Measurements from ENCODE around the gene NPIPA5. TPM values are rescaled to one million over a fixed set of nuclear protein-coding genes. Genes with fewer than 3 reads are reported as not detected.
A peak's percentile ranks its signal among the peaks of the same experiment; 100 is the strongest.

The NPIPA5 gene
- total and polyA plus RNA-seq, 2 of the 13 experiments (the other 11 are each of a cell fraction or from before 2014, with no cell fraction given): 9.7 to 21.5 TPM

DNA sequence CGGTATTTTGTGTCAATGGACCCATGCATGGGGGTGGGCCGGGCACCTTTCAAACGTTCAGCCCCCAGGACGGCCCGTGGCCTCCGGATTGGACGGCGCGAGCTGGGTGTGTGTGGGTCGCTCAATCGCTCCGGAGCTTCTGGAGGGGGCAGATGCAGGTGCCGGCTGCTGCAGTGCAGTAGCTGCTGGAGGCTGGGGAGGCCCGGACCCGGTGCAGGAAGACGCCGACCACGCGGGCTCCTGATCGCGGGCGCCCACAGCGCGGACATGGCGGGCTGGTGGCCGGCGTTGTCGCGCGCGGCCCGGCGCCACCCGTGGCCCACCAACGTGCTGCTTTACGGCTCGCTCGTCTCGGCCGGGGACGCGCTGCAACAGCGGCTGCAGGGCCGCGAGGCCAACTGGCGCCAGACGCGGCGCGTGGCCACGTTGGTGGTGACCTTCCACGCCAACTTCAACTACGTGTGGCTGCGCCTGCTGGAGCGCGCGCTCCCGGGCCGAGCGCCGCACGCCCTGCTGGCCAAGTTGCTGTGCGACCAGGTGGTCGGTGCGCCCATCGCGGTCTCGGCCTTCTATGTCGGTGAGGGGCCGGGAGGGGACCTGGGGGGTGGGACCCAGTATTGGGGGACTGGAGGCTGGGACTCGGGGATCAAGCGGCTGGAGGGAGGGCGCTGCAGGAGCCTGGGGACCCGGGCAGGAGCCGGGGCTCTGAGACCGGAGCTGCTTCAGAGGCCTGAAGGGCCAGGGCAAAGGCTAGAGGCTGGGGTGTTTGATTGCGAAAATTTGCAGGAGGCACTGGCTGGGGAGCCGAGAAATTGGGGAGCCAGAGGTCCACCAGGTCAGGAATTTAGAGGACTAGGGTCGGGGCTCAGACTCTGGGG, 17.8 kb upstream of the NPIPA5 start, which contains the start of gene MPV17L (continued):
- TF ChIP-seq, protein P1, sequence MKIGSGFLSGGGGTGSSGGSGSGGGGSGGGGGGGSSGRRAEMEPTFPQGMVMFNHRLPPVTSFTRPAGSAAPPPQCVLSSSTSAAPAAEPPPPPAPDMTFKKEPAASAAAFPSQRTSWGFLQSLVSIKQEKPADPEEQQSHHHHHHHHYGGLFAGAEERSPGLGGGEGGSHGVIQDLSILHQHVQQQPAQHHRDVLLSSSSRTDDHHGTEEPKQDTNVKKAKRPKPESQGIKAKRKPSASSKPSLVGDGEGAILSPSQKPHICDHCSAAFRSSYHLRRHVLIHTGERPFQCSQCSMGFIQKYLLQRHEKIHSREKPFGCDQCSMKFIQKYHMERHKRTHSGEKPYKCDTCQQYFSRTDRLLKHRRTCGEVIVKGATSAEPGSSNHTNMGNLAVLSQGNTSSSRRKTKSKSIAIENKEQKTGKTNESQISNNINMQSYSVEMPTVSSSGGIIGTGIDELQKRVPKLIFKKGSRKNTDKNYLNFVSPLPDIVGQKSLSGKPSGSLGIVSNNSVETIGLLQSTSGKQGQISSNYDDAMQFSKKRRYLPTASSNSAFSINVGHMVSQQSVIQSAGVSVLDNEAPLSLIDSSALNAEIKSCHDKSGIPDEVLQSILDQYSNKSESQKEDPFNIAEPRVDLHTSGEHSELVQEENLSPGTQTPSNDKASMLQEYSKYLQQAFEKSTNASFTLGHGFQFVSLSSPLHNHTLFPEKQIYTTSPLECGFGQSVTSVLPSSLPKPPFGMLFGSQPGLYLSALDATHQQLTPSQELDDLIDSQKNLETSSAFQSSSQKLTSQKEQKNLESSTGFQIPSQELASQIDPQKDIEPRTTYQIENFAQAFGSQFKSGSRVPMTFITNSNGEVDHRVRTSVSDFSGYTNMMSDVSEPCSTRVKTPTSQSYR (CRISPR knock-in tag; IDR thresholded peaks at IDR 0.05; ENCODE audit: borderline replicate concordance): 0 out of 2 replicates have a peak, but pooled peaks have one; percentile 9
- peak; percentile 42 for TF ChIP-seq SRSF1 (optimal IDR thresholded peaks at IDR 0.05; ENCODE audit: low read depth, low read length)
- TF ChIP-seq, protein P2, sequence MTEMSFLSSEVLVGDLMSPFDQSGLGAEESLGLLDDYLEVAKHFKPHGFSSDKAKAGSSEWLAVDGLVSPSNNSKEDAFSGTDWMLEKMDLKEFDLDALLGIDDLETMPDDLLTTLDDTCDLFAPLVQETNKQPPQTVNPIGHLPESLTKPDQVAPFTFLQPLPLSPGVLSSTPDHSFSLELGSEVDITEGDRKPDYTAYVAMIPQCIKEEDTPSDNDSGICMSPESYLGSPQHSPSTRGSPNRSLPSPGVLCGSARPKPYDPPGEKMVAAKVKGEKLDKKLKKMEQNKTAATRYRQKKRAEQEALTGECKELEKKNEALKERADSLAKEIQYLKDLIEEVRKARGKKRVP (CRISPR knock-in tag; IDR thresholded peaks at IDR 0.05): 0 out of 4 replicates have a peak, but pooled peaks of 1 of the 2 experiments have one; percentile 5
- TF ChIP-seq, protein P3, sequence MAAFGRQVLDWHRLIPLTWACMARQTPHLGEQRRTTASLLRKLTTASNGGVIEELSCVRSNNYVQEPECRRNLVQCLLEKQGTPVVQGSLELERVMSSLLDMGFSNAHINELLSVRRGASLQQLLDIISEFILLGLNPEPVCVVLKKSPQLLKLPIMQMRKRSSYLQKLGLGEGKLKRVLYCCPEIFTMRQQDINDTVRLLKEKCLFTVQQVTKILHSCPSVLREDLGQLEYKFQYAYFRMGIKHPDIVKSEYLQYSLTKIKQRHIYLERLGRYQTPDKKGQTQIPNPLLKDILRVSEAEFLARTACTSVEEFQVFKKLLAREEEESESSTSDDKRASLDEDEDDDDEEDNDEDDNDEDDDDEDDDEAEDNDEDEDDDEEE (CRISPR knock-in tag; IDR thresholded peaks at IDR 0.05): peak; percentile 73; the same call in 1 of the 2 replicates
- peak; percentile 66; the same call in 1 of the 2 replicates for TF ChIP-seq HOXA9 (CRISPR knock-in tag; IDR thresholded peaks at IDR 0.05; ENCODE audit: borderline replicate concordance)
- TF ChIP-seq, protein P4, sequence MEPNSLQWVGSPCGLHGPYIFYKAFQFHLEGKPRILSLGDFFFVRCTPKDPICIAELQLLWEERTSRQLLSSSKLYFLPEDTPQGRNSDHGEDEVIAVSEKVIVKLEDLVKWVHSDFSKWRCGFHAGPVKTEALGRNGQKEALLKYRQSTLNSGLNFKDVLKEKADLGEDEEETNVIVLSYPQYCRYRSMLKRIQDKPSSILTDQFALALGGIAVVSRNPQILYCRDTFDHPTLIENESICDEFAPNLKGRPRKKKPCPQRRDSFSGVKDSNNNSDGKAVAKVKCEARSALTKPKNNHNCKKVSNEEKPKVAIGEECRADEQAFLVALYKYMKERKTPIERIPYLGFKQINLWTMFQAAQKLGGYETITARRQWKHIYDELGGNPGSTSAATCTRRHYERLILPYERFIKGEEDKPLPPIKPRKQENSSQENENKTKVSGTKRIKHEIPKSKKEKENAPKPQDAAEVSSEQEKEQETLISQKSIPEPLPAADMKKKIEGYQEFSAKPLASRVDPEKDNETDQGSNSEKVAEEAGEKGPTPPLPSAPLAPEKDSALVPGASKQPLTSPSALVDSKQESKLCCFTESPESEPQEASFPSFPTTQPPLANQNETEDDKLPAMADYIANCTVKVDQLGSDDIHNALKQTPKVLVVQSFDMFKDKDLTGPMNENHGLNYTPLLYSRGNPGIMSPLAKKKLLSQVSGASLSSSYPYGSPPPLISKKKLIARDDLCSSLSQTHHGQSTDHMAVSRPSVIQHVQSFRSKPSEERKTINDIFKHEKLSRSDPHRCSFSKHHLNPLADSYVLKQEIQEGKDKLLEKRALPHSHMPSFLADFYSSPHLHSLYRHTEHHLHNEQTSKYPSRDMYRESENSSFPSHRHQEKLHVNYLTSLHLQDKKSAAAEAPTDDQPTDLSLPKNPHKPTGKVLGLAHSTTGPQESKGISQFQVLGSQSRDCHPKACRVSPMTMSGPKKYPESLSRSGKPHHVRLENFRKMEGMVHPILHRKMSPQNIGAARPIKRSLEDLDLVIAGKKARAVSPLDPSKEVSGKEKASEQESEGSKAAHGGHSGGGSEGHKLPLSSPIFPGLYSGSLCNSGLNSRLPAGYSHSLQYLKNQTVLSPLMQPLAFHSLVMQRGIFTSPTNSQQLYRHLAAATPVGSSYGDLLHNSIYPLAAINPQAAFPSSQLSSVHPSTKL (CRISPR knock-in tag; IDR thresholded peaks at IDR 0.05): peak; percentile 24; the same call in 1 of the 2 replicates
- TF ChIP-seq, protein P5, sequence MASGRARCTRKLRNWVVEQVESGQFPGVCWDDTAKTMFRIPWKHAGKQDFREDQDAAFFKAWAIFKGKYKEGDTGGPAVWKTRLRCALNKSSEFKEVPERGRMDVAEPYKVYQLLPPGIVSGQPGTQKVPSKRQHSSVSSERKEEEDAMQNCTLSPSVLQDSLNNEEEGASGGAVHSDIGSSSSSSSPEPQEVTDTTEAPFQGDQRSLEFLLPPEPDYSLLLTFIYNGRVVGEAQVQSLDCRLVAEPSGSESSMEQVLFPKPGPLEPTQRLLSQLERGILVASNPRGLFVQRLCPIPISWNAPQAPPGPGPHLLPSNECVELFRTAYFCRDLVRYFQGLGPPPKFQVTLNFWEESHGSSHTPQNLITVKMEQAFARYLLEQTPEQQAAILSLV (CRISPR knock-in tag; IDR thresholded peaks at IDR 0.05; ENCODE audit: borderline replicate concordance): peak; percentile 95
- TF ChIP-seq PHF21A (CRISPR knock-in tag; IDR thresholded peaks at IDR 0.05): 0 out of 2 replicates have a peak, but pooled peaks have one; percentile 50
- TF ChIP-seq ZNF34 (CRISPR knock-in tag; IDR thresholded peaks at IDR 0.05; ENCODE audit: borderline replicate concordance): 0 out of 2 replicates have a peak, but pooled peaks have one; percentile 51
- TF ChIP-seq, protein P6, sequence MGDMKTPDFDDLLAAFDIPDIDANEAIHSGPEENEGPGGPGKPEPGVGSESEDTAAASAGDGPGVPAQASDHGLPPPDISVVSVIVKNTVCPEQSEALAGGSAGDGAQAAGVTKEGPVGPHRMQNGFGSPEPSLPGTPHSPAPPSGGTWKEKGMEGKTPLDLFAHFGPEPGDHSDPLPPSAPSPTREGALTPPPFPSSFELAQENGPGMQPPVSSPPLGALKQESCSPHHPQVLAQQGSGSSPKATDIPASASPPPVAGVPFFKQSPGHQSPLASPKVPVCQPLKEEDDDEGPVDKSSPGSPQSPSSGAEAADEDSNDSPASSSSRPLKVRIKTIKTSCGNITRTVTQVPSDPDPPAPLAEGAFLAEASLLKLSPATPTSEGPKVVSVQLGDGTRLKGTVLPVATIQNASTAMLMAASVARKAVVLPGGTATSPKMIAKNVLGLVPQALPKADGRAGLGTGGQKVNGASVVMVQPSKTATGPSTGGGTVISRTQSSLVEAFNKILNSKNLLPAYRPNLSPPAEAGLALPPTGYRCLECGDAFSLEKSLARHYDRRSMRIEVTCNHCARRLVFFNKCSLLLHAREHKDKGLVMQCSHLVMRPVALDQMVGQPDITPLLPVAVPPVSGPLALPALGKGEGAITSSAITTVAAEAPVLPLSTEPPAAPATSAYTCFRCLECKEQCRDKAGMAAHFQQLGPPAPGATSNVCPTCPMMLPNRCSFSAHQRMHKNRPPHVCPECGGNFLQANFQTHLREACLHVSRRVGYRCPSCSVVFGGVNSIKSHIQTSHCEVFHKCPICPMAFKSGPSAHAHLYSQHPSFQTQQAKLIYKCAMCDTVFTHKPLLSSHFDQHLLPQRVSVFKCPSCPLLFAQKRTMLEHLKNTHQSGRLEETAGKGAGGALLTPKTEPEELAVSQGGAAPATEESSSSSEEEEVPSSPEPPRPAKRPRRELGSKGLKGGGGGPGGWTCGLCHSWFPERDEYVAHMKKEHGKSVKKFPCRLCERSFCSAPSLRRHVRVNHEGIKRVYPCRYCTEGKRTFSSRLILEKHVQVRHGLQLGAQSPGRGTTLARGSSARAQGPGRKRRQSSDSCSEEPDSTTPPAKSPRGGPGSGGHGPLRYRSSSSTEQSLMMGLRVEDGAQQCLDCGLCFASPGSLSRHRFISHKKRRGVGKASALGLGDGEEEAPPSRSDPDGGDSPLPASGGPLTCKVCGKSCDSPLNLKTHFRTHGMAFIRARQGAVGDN (CRISPR knock-in tag; IDR thresholded peaks at IDR 0.05): peak; percentile 97

All from HepG2 (cell line).